ENCODE data around the gene CDS1. TPM values are rescaled to one million over a fixed set of nuclear protein-coding genes. Genes with fewer than 3 reads are reported as not detected.

Gene CDS1
- total and polyA plus RNA-seq, 2 of the 8 experiments (the other 6 are each of a cell fraction or from before 2014, with no cell fraction given): 8.7 to 13.9 TPM

- H3K27ac ChIP-seq (ENCODE audit: low read depth, low read length): no peak overlapping the region; the same call in 1 of the 2 replicates
- no peak overlapping the region for H2BK5ac ChIP-seq (ENCODE audit: low read depth, low read length)
- H4K8ac ChIP-seq (ENCODE audit: extremely low read depth, insufficient read depth, low read length): no peak overlapping the region
- peaks cover 2 to 40% (median 25%) of the 10 kb centered on the region in 4 experiments; a peak in 7 of 8 replicates for H3K36me3 ChIP-seq (ENCODE audit: control insufficient read depth in 2 of 4, insufficient read depth in 4 of 4, low read length in 3 of 4)
- no peak overlapping the region for H2BK120ac ChIP-seq (replicated peaks; ENCODE audit: low read depth, low read length)
- H3K4me1 ChIP-seq (replicated peaks in 1 of 4; ENCODE audit: control insufficient read depth in 3 of 4, insufficient read depth in 4 of 4, low read length in 3 of 4): peaks cover 0 to 4% (median 0%) of the 10 kb centered on the region in 4 experiments; a peak in 1 of 7 replicates
- POLR2A ChIA-PET (ENCODE audit: partially characterized antibody): no interaction called here
- H2BK20ac ChIP-seq (ENCODE audit: low read length): no peak overlapping the region
- H3K79me1 ChIP-seq (ENCODE audit: low read depth, low read length): no peaks in the 10 kb centered on the region
- no peak overlapping the region for H3K23ac ChIP-seq (ENCODE audit: insufficient read length)
- H3K18ac ChIP-seq (ENCODE audit: extremely low read depth, low read length): no peak overlapping the region
- H3K9me3 ChIP-seq (ENCODE audit: insufficient read depth in 2 of 2, low read depth in 1 of 2, low read length in 1 of 2): no peaks in the 10 kb centered on the region
- no peak overlapping the region for H3K14ac ChIP-seq (ENCODE audit: insufficient read length)
- H3K4me2 ChIP-seq (ENCODE audit: insufficient read depth in 1 of 2, low read depth in 2 of 2, low read length in 2 of 2): no peak overlapping the region
- H4K5ac ChIP-seq (ENCODE audit: insufficient read length, low read depth, low read length): no peak overlapping the region
- TF ChIP-seq, protein P1, sequence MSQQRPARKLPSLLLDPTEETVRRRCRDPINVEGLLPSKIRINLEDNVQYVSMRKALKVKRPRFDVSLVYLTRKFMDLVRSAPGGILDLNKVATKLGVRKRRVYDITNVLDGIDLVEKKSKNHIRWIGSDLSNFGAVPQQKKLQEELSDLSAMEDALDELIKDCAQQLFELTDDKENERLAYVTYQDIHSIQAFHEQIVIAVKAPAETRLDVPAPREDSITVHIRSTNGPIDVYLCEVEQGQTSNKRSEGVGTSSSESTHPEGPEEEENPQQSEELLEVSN (IDR thresholded peaks at IDR 0.05): no peak
- no peaks in the 10 kb centered on the region for H3K27me3 ChIP-seq (replicated peaks in 1 of 4; ENCODE audit: control insufficient read depth in 3 of 4, extremely low read depth in 1 of 4, insufficient read depth in 3 of 4, low read length in 3 of 4)
- H3K4ac ChIP-seq (replicated peaks; ENCODE audit: insufficient read length, low read depth, low read length): no peak overlapping the region
- no peak overlapping the region for H3K4me3 ChIP-seq (ENCODE audit: extremely low read depth in 1 of 4, insufficient read depth in 2 of 4, low read depth in 3 of 4, low read length in 4 of 4)
- no peak overlapping the region for H4K91ac ChIP-seq (replicated peaks; ENCODE audit: insufficient read length, low read length)
- H3K56ac ChIP-seq (replicated peaks; ENCODE audit: insufficient read length, low read depth, low read length): no peak overlapping the region
- H3K79me2 ChIP-seq (ENCODE audit: control insufficient read depth in 1 of 2, insufficient read depth in 2 of 2, low read length in 2 of 2): no peaks in the 10 kb centered on the region
- no peak for DNase-seq (ENCODE audit: low read depth in 1 of 2, low spot score in 2 of 2)
- FAIRE-seq: no peak
- WGBS, 2 experiments (ENCODE audit: extremely low coverage in 1 of 2, insufficient coverage in 1 of 2, insufficient read length in 1 of 2, insufficient replicate concordance in 2 of 2, low coverage in 1 of 2, low lambda C conversion rate in 2 of 2, missing lambda C conversion rate in 1 of 2): 84% methylated on average over 1 of the region's 1 CpG; no CpG with 5 or more reads in 1 of the 2 experiments
- no peak overlapping the region for H2AK5ac ChIP-seq (ENCODE audit: low read depth, low read length)
- no peak overlapping the region for H2BK12ac ChIP-seq (ENCODE audit: low read depth, low read length)
- no peak overlapping the region for H2BK15ac ChIP-seq (ENCODE audit: low read length)
- H4K20me1 ChIP-seq (replicated peaks in 1 of 2; ENCODE audit: control insufficient read depth in 1 of 2, insufficient read depth in 2 of 2, low read length in 2 of 2): no peaks in the 10 kb centered on the region
- peak overlapping the region in 1 of 4 experiments; percentile 43; a peak in 1 of 7 replicates for H3K9ac ChIP-seq (replicated peaks in 1 of 4; ENCODE audit: extremely low read depth in 1 of 4, low read depth in 3 of 4, low read length in 3 of 4)
- H3K23me2 ChIP-seq (ENCODE audit: low read depth, low read length): no peaks in the 10 kb centered on the region
- CTCF ChIA-PET (ENCODE audit: partially characterized antibody): interaction anchor here (0.9 kb wide), 1 partner anchor 106 kb away, joined by 4 read pairs; no protein-coding TSS in a partner anchor
- H2AFZ ChIP-seq (ENCODE audit: low read length): no peak overlapping the region
These were observed 102.2 kb downstream of the CDS1 start for GRCh38 chr4:84685105-84685504.

Data from H1 (cell line).